ENCODE results near the gene TBCK.

TBCK gene

GRCh38 chr4:106034751-106035150, 281.3 kb downstream of the TBCK start:
- no peak overlapping the region for H3K4me3 ChIP-seq (ENCODE audit: low read depth, low read length)
- TF ChIP-seq, protein P1, sequence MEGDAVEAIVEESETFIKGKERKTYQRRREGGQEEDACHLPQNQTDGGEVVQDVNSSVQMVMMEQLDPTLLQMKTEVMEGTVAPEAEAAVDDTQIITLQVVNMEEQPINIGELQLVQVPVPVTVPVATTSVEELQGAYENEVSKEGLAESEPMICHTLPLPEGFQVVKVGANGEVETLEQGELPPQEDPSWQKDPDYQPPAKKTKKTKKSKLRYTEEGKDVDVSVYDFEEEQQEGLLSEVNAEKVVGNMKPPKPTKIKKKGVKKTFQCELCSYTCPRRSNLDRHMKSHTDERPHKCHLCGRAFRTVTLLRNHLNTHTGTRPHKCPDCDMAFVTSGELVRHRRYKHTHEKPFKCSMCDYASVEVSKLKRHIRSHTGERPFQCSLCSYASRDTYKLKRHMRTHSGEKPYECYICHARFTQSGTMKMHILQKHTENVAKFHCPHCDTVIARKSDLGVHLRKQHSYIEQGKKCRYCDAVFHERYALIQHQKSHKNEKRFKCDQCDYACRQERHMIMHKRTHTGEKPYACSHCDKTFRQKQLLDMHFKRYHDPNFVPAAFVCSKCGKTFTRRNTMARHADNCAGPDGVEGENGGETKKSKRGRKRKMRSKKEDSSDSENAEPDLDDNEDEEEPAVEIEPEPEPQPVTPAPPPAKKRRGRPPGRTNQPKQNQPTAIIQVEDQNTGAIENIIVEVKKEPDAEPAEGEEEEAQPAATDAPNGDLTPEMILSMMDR (IDR thresholded peaks at IDR 0.05; ENCODE audit: borderline replicate concordance, insufficient read depth, low read depth, low read length), result no peak

- TF ChIP-seq, protein P1 (IDR thresholded peaks at IDR 0.05; ENCODE audit: borderline replicate concordance, insufficient read depth, low read depth, low read length), result no peak
- no peak overlapping the region for H3K4me3 ChIP-seq (ENCODE audit: low read depth, low read length)
Measured at GRCh38 chr4:106034220-106034619, 281.8 kb downstream of the TBCK start.

DNA sequence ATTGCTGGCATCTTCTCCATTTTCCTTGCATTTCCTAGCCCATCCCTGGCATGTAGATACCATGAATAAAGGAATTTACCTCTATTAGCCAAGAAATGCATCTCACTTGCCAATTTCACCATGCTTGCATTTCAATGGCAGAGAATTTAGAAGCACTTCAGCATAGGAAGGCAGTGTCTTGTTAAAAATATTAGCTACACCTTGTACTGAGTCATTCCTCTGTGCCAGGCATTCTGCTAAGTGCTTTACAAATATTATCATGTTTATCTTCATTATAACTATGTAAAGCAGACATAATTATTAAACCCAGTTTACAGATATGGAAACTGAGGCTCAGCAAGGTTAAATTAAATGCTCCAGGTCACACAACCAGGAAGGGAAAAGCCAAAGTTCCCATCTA, 282.5 kb downstream of the TBCK start:
- H3K4me3 ChIP-seq (ENCODE audit: low read depth, low read length), result no peak overlapping the region
- TF ChIP-seq, protein P1 (IDR thresholded peaks at IDR 0.05; ENCODE audit: borderline replicate concordance, insufficient read depth, low read depth, low read length), result no peak

DNA sequence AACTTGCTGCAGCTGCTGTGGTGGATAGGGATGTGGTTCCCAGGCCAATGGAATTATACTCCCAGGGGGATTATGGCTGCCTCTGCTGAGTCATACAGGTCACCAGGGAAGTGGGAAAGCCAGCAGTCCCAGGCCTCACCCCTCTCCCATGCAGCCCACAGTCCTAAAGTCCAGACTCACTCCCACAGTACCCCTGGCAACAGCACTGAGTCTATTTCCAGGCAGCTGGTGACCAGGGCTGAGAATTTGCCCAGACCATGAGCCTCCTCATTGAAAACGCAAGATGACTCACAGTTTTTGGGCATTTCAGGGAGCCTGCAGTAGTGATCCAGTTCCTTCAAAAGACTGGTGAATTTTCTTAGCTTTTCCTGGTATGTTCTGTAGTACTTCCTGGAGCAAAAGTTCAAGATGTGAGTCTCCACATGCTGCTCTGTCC, 283.1 kb downstream of the TBCK start:
- TF ChIP-seq, protein P1 (IDR thresholded peaks at IDR 0.05; ENCODE audit: borderline replicate concordance, insufficient read depth, low read depth, low read length), result no peak
- H3K4me3 ChIP-seq (ENCODE audit: low read depth, low read length), result no peak overlapping the region

GRCh38 chr4:106022454-106022853, 293.6 kb downstream of the TBCK start:
- TF ChIP-seq, protein P1 (IDR thresholded peaks at IDR 0.05; ENCODE audit: borderline replicate concordance, insufficient read depth, low read depth, low read length), result no peak
- no peak overlapping the region for H3K4me3 ChIP-seq (ENCODE audit: low read depth, low read length)

GRCh38 chr4:106021737-106022410, 294.1 kb downstream of the TBCK start:
- TF ChIP-seq, protein P1 (IDR thresholded peaks at IDR 0.05; ENCODE audit: borderline replicate concordance, insufficient read depth, low read depth, low read length), result no peak
- H3K4me3 ChIP-seq (ENCODE audit: low read depth, low read length), result no peak overlapping the region

DNA sequence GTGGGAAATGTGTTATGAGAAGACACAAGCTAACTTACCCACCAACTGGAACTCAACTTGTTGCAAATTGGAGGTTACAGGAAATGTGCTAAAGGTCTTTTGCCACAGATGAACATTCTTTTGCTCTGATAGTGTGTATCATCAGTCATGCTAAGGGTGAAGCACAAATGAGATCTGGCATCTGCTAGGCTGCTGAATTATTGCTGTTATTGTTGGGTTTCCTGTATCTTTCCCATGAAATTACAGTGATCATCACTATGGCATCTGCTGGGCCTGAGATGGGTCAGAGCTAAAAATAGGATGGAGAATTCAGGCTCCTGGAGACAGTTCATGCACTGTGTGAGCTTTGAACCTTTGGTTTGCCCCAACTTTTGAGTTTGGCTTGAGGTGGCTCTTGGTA, 296.2 kb downstream of the TBCK start:
- no peak overlapping the region for H3K4me3 ChIP-seq (ENCODE audit: low read depth, low read length)
- TF ChIP-seq, protein P1 (IDR thresholded peaks at IDR 0.05; ENCODE audit: borderline replicate concordance, insufficient read depth, low read depth, low read length), result no peak

Measured in GM12875 (cell line).